ENCODE results near the gene CMPK2.

CMPK2 gene

GRCh38 chr2:6808426-6808825, 57.3 kb downstream of the CMPK2 start:
- no peak for DNase-seq

GRCh38 chr2:6806604-6807003, 59.1 kb downstream of the CMPK2 start:
- no peak for DNase-seq

DNA sequence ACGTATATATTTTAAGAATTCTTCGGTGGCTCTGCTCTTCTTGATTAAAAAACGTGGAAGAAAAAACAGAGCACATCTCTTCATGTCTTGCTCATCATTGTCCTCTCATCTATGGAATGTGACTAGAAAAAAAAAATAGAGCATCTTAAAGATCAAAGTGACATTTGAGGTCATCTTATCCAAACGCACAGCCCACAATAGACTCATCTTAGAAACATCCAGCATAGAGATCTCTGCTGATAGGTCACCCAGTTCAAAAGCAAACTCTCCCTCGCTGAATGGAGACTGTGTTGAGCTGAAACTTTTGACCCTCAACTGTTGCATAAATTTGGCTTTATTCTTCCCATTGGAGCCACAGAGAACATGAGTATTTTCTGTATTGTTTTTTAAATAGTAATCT, 65.2 kb downstream of the CMPK2 start:
- DNase-seq = no peak
